ENCODE results near the gene PMM1. TPM values are rescaled to one million over a fixed set of nuclear protein-coding genes. Genes with fewer than 3 reads are reported as not detected.

The PMM1 gene
- total RNA-seq, 1 experiment from 2014 or later, result 30.5 TPM

GRCh38 chr22:41587347-41587723 is 2.3 kb downstream of the PMM1 start:
- Histone ChIP-seq H3K9me3 (ENCODE audit: control insufficient read depth, insufficient read depth, low read depth, low read length) (no peaks in the 10 kb centered on the region), H3K4me1 (ENCODE audit: control insufficient read depth, insufficient read depth, low read length) (peaks cover 13% of the 10 kb centered on the region; the same call in 1 of the 2 replicates), H3K27ac (ENCODE audit: low read length) (no peak overlapping the region), H3K27me3 (ENCODE audit: control insufficient read depth, insufficient read depth, low read length) (no peaks in the 10 kb centered on the region), H3K36me3 (ENCODE audit: control insufficient read depth, insufficient read depth, low read length) (no peaks in the 10 kb centered on the region; the same call in 1 of the 2 replicates), H3K4me3 (ENCODE audit: low read depth in 2 of 2, low read length in 2 of 2) (no peak overlapping the region)
- ChIA-PET CTCF (no interaction called here), POLR2A (no interaction called here)
- in situ Hi-C loops (cut with HindIII; ENCODE audit: low pct_unique_long_range_greater_than_20kb, low sequenced_read_pairs) (no loop called here), intact Hi-C loops (cut with micrococcal nuclease; ENCODE audit: unreplicated experiment) (no loop called here)
- TF ChIP-seq SIN3A (IDR thresholded peaks at IDR 0.05; ENCODE audit: borderline replicate concordance, insufficient read depth, low read depth, low read length) (no peak), CTCF (IDR thresholded peaks at IDR 0.05) (no peak), POLR2AphosphoS5 (IDR thresholded peaks at IDR 0.05; ENCODE audit: low read depth, low read length) (no peak), TCF7L2 (IDR thresholded peaks at IDR 0.05; ENCODE audit: low read depth, low read length) (no peak)
- BruUV-seq (replicated peaks), result no TSS peak
- ATAC-seq (no peak), DNase-seq (ENCODE audit: low read depth, low spot score) (no peak)

DNA sequence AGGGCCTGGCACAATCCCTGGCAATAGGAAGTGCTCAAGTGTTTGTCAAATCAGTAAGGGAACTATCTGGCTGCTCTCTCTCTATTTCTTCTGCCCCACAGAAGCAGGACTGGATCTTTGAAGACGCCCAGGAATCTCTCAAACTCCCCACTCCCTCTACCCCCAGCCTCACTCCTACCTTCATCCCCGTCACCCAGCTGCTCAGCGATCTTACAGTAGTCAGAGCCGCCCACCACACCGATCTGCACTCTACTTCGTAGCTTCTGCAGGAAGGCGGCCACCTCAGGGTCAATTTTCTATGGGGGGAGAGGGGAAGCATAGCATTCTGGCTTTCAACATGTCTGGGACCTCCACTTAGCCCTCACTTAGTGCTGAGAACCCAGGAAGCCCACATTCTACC is 3.7 kb downstream of the PMM1 start:
- H3K36me3 ChIP-seq (ENCODE audit: control insufficient read depth, insufficient read depth, low read length), result no peaks in the 10 kb centered on the region; the same call in 1 of the 2 replicates

DNA sequence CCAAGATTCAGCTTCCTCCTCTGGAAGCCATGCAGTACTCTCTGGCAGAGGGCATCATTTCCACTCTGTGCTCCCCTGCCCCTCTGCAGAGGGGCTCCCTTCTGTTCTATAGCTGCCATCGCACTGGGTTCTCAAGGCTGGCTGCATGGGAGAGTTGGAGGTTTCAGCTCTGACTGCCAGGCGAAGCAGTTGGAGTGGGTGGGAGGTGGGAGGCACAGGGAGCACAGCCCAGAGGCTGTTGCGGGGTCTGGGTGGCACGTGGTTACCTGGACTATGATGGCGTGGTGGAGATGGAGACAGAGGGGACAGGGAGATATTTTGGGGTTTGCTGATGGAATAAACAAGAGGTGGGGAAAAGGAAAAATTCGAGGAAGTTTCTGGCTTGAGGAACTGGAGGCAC is 4.8 kb downstream of the PMM1 start:
- intact Hi-C loops (cut with micrococcal nuclease; ENCODE audit: unreplicated experiment) (no loop called here), in situ Hi-C loops (cut with HindIII; ENCODE audit: low pct_unique_long_range_greater_than_20kb, low sequenced_read_pairs) (no loop called here)
- H3K4me3 ChIP-seq (ENCODE audit: low read depth in 2 of 2, low read length in 2 of 2), result no peak overlapping the region
- no peaks in the 10 kb centered on the region for H3K9me3 ChIP-seq (ENCODE audit: control insufficient read depth, insufficient read depth, low read depth, low read length)
- no TSS peak for BruUV-seq (replicated peaks)
- ATAC-seq, result no peak
- no peaks in the 10 kb centered on the region; the same call in 1 of the 2 replicates for H3K36me3 ChIP-seq (ENCODE audit: control insufficient read depth, insufficient read depth, low read length)
- ChIA-PET CTCF (no interaction called here), POLR2A (no interaction called here)
- H3K27ac ChIP-seq (ENCODE audit: low read length), result no peak overlapping the region
- no peaks in the 10 kb centered on the region for H3K27me3 ChIP-seq (ENCODE audit: control insufficient read depth, insufficient read depth, low read length)
- DNase-seq (ENCODE audit: low read depth, low spot score), result no peak
- no peak for TF ChIP-seq TCF7L2 (IDR thresholded peaks at IDR 0.05; ENCODE audit: low read depth, low read length)
- no peak for TF ChIP-seq CTCF (IDR thresholded peaks at IDR 0.05)
- no peak for TF ChIP-seq SIN3A (IDR thresholded peaks at IDR 0.05; ENCODE audit: borderline replicate concordance, insufficient read depth, low read depth, low read length)
- TF ChIP-seq POLR2AphosphoS5 (IDR thresholded peaks at IDR 0.05; ENCODE audit: low read depth, low read length), result no peak
- TF ChIP-seq REST (IDR thresholded peaks at IDR 0.05; ENCODE audit: insufficient read depth in 1 of 2, low read depth in 2 of 2, low read length in 1 of 2), result no peak
- H3K4me1 ChIP-seq (ENCODE audit: control insufficient read depth, insufficient read depth, low read length), result peaks cover 11% of the 10 kb centered on the region; the same call in 1 of the 2 replicates

More for the DNA sequence above, 3.7 kb downstream of the PMM1 start:
- ChIA-PET POLR2A (no interaction called here), CTCF (no interaction called here)
- DNase-seq (ENCODE audit: low read depth, low spot score) (no peak), ATAC-seq (no peak)
- no peak overlapping the region for H3K4me3 ChIP-seq (ENCODE audit: low read depth in 2 of 2, low read length in 2 of 2)
- no peak for TF ChIP-seq SIN3A (IDR thresholded peaks at IDR 0.05; ENCODE audit: borderline replicate concordance, insufficient read depth, low read depth, low read length)
- no peak for TF ChIP-seq CTCF (IDR thresholded peaks at IDR 0.05)
- TF ChIP-seq TCF7L2 (IDR thresholded peaks at IDR 0.05; ENCODE audit: low read depth, low read length), result no peak
- in situ Hi-C loops (cut with HindIII; ENCODE audit: low pct_unique_long_range_greater_than_20kb, low sequenced_read_pairs), result no loop called here
- H3K27ac ChIP-seq (ENCODE audit: low read length), result no peak overlapping the region
- peaks cover 13% of the 10 kb centered on the region; the same call in 1 of the 2 replicates for H3K4me1 ChIP-seq (ENCODE audit: control insufficient read depth, insufficient read depth, low read length)
- intact Hi-C loops (cut with micrococcal nuclease; ENCODE audit: unreplicated experiment), result no loop called here
- H3K27me3 ChIP-seq (ENCODE audit: control insufficient read depth, insufficient read depth, low read length), result no peaks in the 10 kb centered on the region
- H3K9me3 ChIP-seq (ENCODE audit: control insufficient read depth, insufficient read depth, low read depth, low read length), result no peaks in the 10 kb centered on the region
- BruUV-seq (replicated peaks), result no TSS peak
